ENCODE data around the gene NPIPA1.
"Not testable (repeated sequence)": the region's sequence is repeated elsewhere in the genome, so short reads cannot be mapped to it uniquely, and the experiment has no call there.

NPIPA1 gene

DNA sequence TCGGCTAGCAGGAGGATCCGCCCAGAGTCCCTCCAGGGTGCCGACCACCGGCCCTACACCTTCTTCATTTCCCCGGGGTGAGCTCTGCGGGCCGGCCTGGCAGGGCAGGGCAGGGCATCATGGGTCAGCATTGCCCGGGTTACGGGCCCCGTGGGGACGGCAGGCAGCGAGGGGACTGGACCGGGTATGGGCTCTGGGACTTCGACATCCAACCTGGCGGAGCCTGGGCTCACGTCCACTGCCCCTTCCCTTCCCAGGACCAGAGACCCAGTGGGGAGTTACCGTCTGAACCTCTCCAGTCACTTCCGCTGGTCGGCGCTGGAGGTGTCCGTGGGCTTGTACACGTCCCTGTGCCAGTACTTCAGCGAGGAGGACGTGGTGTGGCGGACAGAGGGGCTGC, 7.0 kb upstream of the NPIPA1 start:
- not testable (repeated sequence) for DNase-seq (ENCODE audit: low read depth)

DNA sequence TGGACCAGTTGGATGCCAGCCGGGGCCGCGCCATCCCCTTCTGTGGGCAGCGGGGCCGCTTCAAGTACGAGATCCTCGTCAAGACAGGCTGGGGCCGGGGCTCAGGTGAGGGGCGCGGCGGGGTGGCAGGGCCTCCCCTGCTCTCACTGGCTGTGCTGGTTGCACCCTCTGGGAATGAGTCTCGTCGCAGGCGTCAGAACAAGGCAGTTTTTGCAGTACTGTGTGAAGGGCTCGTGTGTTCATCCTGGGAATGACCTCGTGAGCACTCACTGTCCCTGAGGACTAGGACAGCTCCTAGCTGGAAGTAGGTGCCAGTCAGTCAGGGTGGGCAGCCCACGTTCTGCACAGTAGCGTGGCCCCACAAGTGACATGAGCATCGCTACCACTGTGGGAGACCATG, 6.3 kb upstream of the NPIPA1 start:
- DNase-seq (ENCODE audit: low read depth) = not testable (repeated sequence)

DNA sequence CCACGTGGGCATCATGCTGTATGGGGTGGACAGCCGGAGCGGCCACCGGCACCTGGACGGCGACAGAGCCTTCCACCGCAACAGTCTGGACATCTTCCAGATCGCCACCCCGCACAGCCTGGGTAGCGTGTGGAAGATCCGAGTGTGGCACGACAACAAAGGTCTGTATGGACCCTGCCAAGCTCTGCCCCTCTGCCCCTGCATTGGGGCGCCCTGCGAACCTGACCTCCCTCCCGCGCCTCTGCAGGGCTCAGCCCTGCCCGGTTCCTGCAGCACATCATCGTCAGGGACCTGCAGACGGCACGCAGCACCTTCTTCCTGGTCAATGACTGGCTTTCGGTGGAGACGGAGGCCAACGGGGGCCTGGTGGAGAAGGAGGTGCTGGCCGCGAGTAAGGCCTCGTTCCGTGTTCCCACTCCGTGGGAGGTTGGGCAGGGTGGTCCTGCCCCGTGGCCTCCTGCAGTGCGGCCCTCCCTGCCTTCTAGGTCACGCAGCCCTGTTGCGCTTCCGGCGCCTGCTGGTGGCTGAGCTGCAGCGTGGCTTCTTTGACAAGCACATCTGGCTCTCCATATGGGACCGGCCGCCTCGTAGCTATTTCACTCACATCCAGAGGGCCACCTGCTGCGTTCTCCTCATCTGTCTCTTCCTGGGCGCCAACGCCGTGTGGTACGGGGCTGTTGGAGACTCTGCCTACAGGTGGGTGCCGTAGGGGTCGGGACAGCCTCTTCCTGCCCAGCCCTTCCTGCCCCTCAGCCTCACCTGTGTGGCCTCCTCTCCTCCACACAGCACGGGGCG, 4.5 kb upstream of the NPIPA1 start:
- DNase-seq (ENCODE audit: low read depth) = not testable (repeated sequence)

DNA sequence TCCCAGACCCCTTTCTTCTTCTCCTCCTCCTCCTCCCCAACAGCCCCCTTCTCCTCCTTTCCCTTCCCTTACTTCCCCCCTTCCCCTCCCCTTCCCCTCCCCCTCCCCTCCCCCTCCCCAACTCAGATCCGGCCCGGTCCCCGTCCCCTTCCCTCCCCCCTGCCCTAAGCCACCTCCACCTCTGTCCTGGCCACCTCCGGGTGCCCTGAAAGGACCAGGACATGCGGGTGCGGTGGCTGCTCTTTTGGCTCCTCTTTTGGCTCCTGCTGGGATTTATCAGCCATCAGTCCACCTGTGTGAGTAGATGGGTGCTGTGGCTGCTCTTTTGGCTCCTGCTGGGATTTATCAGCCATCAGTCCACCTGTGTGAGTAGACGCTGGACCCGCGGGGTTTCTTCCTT, 751 bp downstream of the NPIPA1 start:
- not testable (repeated sequence) for DNase-seq (ENCODE audit: low read depth)

DNA sequence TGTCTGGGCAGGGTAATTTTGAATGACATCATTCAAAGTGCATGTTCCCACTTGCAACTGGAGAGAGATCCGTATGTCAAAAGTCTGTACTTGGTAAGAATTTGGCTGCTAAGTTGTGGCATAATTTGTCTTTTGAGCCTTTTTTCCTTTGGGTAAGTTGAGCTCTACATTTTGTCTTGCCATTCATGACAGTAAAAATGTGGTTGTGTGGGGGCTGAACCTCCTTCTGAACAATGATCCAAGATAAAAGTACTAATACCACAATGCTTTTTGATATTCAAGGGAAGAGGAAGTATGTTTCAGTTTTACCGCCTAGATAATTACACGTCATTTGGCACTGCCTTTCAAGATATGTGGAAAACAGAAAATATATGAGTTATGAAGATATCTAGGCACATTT, 5.4 kb downstream of the NPIPA1 start:
- DNase-seq (ENCODE audit: low read depth) = not testable (repeated sequence)

DNA sequence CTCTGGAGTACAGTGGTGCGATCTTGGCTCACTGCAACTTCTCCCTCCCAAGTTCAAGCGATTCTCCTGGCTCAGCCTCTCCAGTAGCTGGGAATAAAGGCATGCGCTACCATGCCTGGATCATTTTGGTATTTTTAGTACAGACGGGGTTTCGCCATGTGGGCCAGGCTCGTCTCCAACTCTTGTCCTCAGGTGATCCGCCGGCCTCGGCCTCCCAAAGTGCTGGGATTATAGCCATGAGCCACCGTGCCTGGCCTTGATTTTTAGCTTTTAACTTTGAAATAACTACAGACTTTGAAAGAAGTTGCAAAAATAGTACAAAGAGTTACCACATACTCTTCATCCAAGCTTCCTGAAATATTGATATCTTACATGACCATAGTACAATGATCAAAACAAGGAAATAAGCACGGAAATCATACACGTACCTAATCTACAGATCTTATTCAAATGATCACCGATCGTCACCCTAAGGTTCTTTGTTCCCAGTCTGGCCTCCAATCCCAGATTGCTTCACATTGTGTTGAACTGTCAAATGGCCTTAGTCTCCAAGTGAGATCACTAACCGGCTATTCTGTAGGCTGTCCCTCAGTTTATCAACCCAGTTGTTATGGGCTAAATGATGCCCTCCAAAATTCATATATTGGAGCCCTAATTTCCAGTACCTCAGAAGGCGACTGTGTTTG, 18.4 kb downstream of the NPIPA1 start:
- no peak for DNase-seq (ENCODE audit: low read depth)

DNA sequence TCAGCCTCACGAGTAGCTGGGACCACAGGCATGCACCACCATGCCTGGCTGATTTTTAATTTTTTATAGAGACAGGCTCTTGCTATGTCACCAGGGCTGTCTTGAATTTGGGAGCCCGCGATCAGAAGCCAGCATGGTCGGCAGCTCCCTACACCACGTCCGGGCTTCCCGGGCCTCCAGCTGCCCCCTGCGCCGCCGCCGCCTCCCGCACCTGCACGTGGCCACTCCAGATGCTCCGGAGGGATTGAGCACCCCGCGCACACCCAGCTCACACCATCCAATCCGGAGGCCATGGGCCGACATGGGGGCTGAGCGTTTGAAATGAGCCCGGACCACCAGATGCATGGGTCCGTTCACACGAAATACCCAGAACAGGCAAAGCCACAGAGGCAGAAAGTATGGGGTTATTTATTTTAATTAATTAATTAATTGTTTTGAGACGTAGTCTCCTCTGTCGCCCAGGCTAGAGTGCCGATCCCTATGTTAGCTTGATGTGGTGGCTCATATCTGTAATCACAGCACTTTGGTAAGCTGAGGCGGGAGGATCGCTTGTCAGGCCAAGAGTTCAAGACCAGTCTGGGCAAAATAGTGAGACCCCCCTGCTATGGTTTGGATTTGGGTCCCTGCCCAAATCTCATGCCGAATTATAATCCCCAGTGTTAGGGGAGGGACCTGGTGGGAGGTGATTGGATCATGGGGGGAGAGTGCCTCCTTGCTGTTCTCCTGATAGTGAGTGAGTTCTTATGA, 20.5 kb downstream of the NPIPA1 start:
- DNase-seq (ENCODE audit: low read depth) = no peak

DNA sequence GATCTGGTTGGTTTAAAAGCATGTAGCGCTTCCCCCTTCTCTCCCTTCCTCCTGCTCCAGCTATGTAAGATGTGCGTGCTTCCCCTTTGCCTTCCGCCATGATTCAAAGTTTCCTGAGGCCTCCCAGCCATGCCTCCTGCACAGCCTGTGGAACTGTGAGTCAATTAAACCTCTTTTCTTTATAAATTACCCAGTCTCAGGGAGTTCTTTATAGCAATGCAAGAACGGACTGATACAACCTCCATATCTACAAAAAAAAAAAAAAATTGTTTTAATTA, 21.0 kb downstream of the NPIPA1 start:
- no peak for DNase-seq (ENCODE audit: low read depth)

DNA sequence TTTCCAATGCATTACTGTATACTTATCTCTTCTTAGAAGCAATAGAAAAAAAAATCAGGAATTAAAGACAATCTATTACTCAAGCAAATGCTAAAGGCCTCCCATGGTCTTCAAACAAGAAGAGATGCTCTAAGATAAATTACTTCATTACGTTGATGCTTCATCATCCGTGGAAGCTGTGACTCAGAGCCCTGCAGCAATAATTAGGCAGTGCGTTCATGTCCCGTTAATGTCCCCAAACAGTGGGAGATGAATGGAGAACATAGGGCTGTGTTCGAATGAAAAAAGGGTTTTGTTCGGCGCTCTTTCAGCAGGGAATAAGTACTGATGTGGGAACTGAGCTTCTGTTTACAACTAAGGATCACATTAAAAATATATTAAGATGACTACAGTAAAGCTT, 21.7 kb downstream of the NPIPA1 start:
- DNase-seq (ENCODE audit: low read depth) = no peak

DNA sequence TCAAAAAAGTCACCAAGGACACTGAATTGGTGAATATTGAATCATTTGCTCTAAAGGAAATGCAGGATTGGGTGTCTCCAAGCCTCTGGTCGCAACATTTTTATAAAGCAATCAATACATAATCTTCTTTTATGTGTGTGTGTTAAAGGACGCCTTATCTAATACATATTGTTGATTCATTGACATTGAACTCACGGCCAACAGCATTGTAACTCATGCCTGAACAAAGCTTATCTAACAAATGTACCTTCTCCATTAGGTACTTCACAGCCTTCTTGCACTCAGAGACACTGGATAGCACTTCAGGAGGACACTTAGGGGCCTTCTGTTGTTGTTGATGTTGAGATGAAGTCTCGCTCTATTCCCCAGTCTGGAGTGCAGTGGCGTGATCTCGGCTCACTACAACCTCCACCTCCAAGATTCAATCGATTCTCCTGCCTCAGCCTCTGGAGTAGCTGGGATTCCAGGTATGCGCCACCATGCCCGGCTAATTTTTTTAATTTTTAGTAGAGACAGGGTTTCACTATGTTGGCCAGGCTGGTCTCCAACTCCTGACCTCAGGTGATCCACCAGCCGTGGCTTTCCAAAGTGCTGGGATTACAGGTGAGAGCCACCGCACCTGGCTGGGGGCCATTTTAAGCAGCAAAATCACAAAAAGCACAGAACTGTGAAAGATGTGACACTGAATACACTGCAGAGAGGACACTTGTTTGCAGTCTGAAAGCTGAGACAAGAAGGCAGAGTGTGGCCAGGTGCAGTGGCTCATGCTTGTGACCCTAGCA, 24.4 kb downstream of the NPIPA1 start:
- DNase-seq (ENCODE audit: low read depth) = no peak

DNA sequence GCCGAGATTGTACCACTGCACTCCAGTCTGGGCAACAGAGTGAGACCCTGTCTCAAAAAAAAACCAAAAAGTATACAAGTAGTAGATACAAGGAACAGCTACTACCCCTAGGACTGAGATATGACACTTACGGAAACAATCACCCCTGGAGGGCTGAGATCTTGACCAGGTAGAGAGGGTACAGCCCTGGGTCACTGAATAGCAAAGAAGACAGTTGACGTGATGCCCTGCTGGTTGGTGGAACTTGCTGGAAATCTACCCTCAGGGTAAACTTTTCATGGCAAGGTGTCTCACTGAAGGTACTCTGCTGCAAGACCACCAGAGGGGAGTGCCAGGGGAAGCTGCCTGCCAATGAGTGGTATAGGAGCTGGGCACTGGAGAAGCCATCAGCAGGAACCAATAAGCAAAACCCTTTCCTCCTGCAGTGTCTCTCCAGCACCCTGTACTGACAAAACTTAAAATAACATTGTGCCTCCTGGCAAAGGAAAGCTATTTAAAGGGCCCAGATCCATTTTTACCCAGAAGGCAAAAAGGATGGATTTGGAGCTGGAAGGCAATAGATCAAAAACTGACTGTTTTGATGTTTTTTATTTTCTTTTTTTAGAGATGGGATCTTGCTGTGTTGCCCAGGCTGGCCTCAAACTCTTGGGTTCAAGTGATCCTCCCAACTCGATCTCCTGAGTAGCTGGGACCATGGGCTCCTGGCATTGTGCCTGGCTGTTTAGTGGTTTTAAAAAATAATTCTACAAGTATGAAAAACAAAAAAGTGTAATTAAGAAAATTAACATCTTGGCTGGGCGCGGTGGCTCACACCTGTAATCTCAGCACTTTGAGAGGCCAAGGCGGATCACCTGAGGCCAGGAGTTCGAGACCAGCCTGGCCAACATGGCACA, 26.3 kb downstream of the NPIPA1 start:
- DNase-seq (ENCODE audit: low read depth) = no peak

DNA sequence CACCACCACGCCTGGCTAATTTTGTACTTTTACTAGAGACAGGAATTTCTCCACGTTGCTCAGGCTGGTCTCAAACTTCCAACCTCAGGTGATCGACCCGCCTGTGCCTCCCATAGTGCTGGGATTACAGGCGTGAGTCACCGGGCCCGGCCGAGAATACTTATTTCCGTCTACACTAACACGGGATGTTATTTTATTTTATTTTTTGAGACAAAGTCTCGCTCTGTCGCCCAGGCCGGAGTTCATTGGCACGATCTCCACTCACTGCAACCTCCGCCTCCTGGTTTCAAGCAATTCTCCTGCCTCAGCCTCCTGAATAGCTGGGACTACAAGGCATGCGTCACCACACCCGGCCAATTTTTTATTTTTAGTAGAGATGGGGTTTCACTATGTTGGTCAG, 28.1 kb downstream of the NPIPA1 start:
- no peak for DNase-seq (ENCODE audit: low read depth)

DNA sequence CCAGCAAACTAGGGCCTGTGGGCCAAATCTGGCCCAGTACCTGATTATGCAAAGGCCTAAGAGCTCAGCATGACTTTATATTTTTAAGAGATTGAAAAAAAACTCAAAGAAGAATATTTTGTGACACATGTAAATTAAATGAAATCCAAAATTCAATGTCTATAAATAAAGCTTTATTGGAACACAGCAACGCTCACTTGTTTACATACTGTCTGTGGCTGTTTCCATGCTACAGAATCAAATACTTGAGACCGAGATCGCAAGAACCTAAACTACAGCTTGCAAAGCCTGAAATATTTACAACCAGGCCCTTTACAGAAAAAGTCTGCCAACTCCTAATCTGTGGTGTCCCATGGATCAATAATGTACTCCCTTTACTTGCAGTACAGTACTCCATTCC, 32.6 kb downstream of the NPIPA1 start:
- not testable (repeated sequence) for DNase-seq (ENCODE audit: low read depth)

DNA sequence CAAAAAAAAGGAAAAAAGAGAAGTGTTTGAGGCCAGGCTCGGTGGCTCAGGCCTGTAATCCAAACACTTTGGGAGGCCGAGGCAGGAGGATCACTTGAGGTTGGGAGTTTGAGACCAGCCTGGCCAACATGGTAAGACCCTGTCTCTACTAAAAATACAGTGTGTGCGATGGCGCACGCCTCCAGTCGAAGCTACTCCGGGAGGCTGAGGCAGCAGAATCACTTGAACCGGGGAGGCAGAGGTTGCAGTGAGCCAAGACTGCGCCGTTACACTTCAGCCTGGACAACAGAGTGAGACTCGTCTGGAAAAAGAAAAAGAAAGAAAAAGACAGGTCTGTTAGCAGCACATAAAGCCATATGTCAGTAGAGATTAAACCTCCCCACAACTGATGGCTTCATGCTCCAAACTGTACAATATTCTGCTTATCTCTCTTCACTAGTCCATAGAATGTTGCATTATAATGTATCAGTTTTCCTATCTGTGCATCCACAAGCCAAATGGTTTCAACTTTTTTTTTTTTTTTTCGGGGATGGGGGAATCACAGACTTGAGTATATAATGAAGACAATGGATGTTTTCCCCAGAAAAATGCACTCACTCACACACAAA, 34.5 kb downstream of the NPIPA1 start:
- not testable (repeated sequence) for DNase-seq (ENCODE audit: low read depth)

DNA sequence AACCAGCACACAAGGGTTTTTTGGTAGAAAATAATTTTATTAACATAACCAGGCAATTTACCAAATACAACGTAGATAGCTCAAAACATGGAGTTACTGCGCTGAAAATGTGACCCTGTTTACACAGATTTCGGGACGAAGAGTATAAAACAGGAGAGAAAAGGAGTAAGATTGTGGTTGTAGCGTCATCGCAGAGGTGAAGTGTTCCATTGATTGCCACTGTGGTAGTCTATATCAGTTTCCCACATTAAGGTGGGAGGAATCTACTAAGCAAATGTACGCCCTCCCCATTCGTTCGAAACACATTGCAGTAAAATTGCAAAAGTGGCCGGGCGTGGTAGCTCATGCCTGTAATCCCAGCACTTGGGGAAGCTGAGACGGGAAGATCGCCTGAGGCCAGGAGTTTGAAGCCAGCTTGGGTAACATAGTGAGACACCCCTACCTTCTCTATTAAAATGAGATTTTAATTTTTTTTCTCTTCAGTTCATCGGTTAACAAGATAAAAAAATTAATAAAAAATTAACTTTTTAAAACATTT, 36.6 kb downstream of the NPIPA1 start:
- DNase-seq (ENCODE audit: low read depth) = not testable (repeated sequence)

DNA sequence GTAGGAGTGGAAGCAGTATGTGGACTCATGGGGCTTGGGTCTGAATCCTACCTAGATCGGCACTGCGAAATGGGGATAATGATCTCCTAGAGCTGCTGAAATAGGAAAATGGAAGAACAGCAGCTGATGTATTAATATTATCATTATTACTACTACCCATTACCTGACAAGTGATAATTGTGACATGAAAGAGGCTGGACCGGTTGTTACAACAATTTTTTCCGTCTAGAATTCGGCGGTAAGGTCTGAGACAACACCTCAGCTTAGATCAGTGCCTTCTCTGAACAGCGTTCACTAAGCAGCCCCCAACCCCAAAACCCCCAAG, 37.0 kb downstream of the NPIPA1 start:
- DNase-seq (ENCODE audit: low read depth) = not testable (repeated sequence)

DNA sequence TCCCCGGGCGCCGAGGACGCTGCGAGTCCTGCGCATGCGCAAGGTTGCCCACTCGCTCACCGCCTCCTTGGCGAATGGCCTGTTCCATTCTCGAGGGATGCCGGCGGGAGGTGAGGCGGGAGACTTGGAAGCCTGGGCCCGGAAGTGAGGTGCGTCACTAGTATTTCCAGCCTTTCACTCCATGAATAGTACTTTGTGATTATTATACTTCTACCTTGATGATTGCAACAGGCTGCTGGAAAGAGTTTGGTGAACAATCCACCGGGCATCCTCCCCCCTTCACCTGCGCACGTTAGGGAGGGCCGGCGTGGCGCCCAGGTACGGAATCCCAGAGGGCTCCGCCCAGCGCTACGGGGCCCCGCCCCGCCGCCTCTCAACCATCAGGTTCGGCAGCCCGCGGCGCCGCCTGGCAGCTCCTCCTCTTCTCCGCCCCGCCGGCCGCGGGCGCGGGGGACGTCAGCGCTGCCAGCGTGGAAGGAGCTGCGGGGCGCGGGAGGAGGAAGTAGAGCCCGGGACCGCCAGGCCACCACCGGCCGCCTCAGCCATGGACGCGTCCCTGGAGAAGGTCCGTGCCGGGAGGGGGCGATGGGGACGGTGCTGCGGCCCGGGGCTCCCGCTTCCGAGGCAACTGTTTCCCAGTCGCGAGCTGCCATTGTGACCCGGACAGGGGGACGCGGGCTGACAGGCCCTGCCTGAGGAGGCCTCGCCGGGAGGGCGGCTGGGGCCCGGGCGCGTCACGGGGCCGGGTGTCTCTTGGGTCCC, 37.6 kb downstream of the NPIPA1 start, which contains the start of gene PDXDC1:
TSS of gene PDXDC1 (plus strand) at position 371 of the 762 bp plus-strand sequence. CDS start at position 545, 174 bp downstream.
- peak; percentile 91 for DNase-seq (ENCODE audit: low read depth)

DNA sequence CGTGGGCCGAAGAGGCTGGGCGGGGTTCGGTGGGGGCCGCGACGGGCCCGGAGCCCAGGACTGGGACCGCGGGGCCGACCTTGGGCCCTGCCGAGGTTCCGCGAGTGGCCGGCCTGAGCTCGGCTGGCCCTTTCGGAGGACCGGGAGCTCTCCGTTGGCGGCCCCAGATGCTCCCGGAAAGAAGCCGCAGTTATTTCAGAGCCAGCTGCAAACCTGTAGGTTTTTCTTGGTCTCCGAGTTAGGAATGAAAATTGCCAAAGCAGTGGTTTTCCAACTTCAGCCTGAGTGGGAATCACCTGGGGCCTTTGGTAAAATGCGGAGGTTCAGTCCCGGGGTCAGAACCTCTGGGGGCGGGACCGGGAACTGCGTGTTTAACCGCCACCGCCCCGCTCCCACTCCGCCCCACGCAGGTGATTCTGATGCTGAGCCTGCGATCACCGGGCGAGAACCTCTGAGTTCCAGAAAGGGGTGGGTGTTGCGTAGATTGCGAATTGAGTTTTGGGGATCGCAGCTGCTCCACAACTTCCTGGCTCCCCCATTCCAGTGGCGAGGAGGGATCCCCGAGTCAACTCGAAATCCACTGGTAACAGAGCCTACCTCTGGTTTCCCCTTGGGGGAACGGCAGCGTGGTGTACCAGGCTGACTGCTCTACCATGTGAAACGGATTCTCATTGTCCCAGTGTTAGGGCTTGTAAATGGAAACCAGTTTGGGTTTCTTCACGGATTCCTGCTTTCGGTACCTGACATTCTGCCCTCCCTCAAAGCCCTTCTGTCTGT, 38.4 kb downstream of the NPIPA1 start:
- DNase-seq (ENCODE audit: low read depth) = peak; percentile 30
